K562 (cell line): Measurements from ENCODE around the gene PPIP5K2. TPM values are rescaled to one million over a fixed set of nuclear protein-coding genes. Genes with fewer than 3 reads are reported as not detected.

Source experiments
- ARNT ChIP-seq, 2 experiments: fragments of 450-650 bp; IDR thresholded peaks; 2 replicates each; pipeline ENCODE4 v1.6.1; 2016; ENCODE audit warnings: mild to moderate bottlenecking in 1 of 2
- BRD9 ChIP-seq: fragments of 450-650 bp; IDR thresholded peaks from 2 replicates; pipeline ENCODE4 v1.6.1; 2018; ENCODE audit warnings: low read depth; ENCODE audit not compliant: partially characterized antibody
- ETV6 ChIP-seq, 3 experiments: fragments of 150-350 bp in 1 of 3; sonication (generic) in 1 of 3; formaldehyde crosslinking in 1 of 3; IDR thresholded peaks; 2 replicates each; pipeline versions ENCODE4 v1.6.1 to v1.8.0; 2014 to 2022; ENCODE audit warnings: borderline replicate concordance in 2 of 3, low read depth in 2 of 3, antibody characterized with exemption in 1 of 3, low read length in 1 of 3, mild to moderate bottlenecking in 1 of 3, missing genetic modification reagents in 1 of 3
- KLF10 ChIP-seq: fragments of 250-450 bp; sonication (Bioruptor Pico); IDR thresholded peaks from 2 replicates; pipeline ENCODE4 v1.6.1; 2021; ENCODE audit warnings: matching md5 sums
- POLR3G ChIP-seq: IDR thresholded peaks from 2 replicates; pipeline ENCODE4 v1.6.1; 2011; ENCODE audit not compliant: insufficient read length, insufficient replicate concordance; ENCODE audit errors: extremely low read depth
- RFX5 ChIP-seq: IDR thresholded peaks from 2 replicates; pipeline ENCODE4 v1.6.1; 2011; ENCODE audit warnings: low read depth, mild to moderate bottlenecking, improper control_type of control experiment, low read length
- XRCC4 ChIP-seq: IDR thresholded peaks from one replicate; pipeline ENCODE4 v1.6.1; 2011; ENCODE audit not compliant: insufficient read depth, insufficient read length; ENCODE audit errors: extremely low read depth
- ZNF444 ChIP-seq: fragments of 250-450 bp; sonication (Bioruptor Pico); IDR thresholded peaks from 2 replicates; pipeline ENCODE4 v1.4.0; 2020; ENCODE audit warnings: mild to moderate bottlenecking, moderate library complexity
- ZNF586 ChIP-seq: fragments of 450-650 bp; formaldehyde crosslinking; conservative IDR thresholded peaks from 2 replicates; pipeline ENCODE4 v1.4.0; 2020; ENCODE audit warnings: mild to moderate bottlenecking, moderate library complexity
- ZNF780A ChIP-seq: fragments of 250-450 bp; sonication (Bioruptor Pico); IDR thresholded peaks from 2 replicates; pipeline ENCODE4 v1.5.0; 2021; ENCODE audit warnings: mild to moderate bottlenecking
- polyA plus RNA-seq, 8 experiments: library from polyadenylated mRNA; depleted of rRNA in 4 of 8; stranded (reverse) in 5 of 8; unstranded in 3 of 8; fragments of >200 nt; fragmentation: Nextera tagmentation in 2 of 8; fragmentation: Illumina TruSeq in 1 of 8; extraction: Ambion mirVana in 2 of 8; extraction: Trizol in 1 of 8; gene quantifications; 2 replicates each; pipeline versions ENCODE4 v1.2.1 to v1.2.3, GENCODE V29; 2011 to 2014; ENCODE audit warnings: inconsistent platforms in 1 of 8, missing spikeins in 1 of 8
- total RNA-seq, 7 experiments: library from RNA; depleted of rRNA in 6 of 7; stranded (reverse); fragments of >200 nt in 6 of 7; fragmentation: Illumina TruSeq in 2 of 7; extraction: Trizol in 2 of 7; gene quantifications; 2 replicates each; pipeline versions ENCODE4 v1.2.1 to v1.2.3, GENCODE V29; 2011 to 2021; ENCODE audit warnings: low replicate concordance in 1 of 7
- TF ChIP-seq, protein P1 (sequence below): fragments of 450-650 bp; IDR thresholded peaks from 2 replicates; pipeline ENCODE4 v1.7.1; 2018; ENCODE audit warnings: mild to moderate bottlenecking, low read depth; ENCODE audit not compliant: partially characterized antibody
- TF ChIP-seq, protein P2 (sequence below): fragments of 450-650 bp; formaldehyde crosslinking; IDR thresholded peaks from 2 replicates; pipeline ENCODE4 v1.4.0; 2020; ENCODE audit warnings: mild to moderate bottlenecking, moderate library complexity
- TF ChIP-seq, protein P3 (sequence below), 2 experiments: fragments of 450-650 bp; IDR thresholded peaks; 2 replicates each; pipeline ENCODE4 v1.6.1; 2016
- TF ChIP-seq, protein P4 (sequence below), 2 experiments: IDR thresholded peaks in 1 of 2; conservative IDR thresholded peaks in 1 of 2; 2 replicates each; pipeline ENCODE4 v1.6.1; 2016; ENCODE audit warnings: low read depth in 2 of 2, mild to moderate bottlenecking in 1 of 2, missing compliant biosample characterization in 1 of 2, missing genetic modification characterization in 1 of 2, moderate library complexity in 1 of 2

PPIP5K2 gene
- total and polyA plus RNA-seq, 9 of the 15 experiments (the other 6 are each of a cell fraction or from before 2014, with no cell fraction given): 39.4 to 150 (median 99.1) TPM

DNA sequence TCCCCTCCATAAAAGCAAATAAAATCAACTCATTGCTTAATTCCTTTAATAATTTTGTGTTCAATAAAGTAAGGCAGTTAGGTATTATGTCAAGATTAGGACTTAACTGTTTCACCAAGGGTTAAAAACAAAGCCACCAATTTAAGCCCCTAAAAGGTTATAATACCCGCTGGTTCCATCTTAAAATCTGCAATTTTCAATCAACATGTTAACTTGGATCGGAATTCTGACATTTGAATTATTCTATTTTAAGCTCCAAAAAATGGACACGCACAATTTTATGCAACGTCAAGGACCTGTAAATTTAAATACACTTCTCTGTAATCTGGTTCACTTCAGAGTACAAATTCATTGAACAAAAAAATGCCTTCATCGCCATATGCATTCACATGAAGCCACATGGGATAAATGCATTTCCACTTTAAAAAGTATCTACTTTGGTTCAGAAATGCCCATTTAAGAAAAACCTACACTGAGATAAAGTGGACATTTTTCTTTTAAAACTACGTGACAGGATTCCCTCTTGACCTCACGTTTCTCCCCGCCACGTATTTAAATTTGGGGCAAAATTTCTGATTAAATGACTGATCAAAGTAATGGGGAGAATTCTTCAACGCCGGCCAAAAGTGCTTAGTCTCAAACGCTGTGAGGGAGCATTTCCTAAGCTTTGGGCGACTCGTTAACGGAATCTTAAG, 884 bp upstream of the PPIP5K2 start (continued):
- TF ChIP-seq, protein P1, sequence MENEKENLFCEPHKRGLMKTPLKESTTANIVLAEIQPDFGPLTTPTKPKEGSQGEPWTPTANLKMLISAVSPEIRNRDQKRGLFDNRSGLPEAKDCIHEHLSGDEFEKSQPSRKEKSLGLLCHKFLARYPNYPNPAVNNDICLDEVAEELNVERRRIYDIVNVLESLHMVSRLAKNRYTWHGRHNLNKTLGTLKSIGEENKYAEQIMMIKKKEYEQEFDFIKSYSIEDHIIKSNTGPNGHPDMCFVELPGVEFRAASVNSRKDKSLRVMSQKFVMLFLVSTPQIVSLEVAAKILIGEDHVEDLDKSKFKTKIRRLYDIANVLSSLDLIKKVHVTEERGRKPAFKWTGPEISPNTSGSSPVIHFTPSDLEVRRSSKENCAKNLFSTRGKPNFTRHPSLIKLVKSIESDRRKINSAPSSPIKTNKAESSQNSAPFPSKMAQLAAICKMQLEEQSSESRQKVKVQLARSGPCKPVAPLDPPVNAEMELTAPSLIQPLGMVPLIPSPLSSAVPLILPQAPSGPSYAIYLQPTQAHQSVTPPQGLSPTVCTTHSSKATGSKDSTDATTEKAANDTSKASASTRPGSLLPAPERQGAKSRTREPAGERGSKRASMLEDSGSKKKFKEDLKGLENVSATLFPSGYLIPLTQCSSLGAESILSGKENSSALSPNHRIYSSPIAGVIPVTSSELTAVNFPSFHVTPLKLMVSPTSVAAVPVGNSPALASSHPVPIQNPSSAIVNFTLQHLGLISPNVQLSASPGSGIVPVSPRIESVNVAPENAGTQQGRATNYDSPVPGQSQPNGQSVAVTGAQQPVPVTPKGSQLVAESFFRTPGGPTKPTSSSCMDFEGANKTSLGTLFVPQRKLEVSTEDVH: no peak
- 0 out of 2 replicates have a peak, but pooled peaks have one; percentile 29 for TF ChIP-seq ZNF780A
- no peak for TF ChIP-seq ZNF444
- TF ChIP-seq, protein P2, sequence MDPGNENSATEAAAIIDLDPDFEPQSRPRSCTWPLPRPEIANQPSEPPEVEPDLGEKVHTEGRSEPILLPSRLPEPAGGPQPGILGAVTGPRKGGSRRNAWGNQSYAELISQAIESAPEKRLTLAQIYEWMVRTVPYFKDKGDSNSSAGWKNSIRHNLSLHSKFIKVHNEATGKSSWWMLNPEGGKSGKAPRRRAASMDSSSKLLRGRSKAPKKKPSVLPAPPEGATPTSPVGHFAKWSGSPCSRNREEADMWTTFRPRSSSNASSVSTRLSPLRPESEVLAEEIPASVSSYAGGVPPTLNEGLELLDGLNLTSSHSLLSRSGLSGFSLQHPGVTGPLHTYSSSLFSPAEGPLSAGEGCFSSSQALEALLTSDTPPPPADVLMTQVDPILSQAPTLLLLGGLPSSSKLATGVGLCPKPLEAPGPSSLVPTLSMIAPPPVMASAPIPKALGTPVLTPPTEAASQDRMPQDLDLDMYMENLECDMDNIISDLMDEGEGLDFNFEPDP (CRISPR knock-in tag): peak; percentile 58; the same call in 1 of the 2 replicates
- 0 out of 4 replicates have a peak, but pooled peaks of 1 of the 2 experiments have one; percentile 35 for TF ChIP-seq ARNT (IDR thresholded peaks at IDR 0.05)
- no peak for TF ChIP-seq POLR3G
- 0 out of 4 replicates have a peak, but pooled peaks of 1 of the 2 experiments have one; percentile 22 for TF ChIP-seq ETV6 (IDR thresholded peaks at IDR 0.05; ENCODE audit: borderline replicate concordance in 1 of 2, low read depth in 2 of 2, low read length in 1 of 2)
- no peak for TF ChIP-seq ETV6 (CRISPR knock-in tag; IDR thresholded peaks at IDR 0.05; ENCODE audit: borderline replicate concordance)
- TF ChIP-seq, protein P3, sequence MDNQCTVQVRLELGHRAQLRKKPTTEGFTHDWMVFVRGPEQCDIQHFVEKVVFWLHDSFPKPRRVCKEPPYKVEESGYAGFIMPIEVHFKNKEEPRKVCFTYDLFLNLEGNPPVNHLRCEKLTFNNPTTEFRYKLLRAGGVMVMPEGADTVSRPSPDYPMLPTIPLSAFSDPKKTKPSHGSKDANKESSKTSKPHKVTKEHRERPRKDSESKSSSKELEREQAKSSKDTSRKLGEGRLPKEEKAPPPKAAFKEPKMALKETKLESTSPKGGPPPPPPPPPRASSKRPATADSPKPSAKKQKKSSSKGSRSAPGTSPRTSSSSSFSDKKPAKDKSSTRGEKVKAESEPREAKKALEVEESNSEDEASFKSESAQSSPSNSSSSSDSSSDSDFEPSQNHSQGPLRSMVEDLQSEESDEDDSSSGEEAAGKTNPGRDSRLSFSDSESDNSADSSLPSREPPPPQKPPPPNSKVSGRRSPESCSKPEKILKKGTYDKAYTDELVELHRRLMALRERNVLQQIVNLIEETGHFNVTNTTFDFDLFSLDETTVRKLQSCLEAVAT (IDR thresholded peaks at IDR 0.05): peak in 1 of 2 experiments; percentile 53; a peak in 3 of 4 replicates
- TF ChIP-seq BRD9: peak; percentile 77
- TF ChIP-seq ZNF586: 0 out of 2 replicates have a peak, but pooled peaks have one; percentile 12
- TF ChIP-seq KLF10 (CRISPR knock-in tag): 0 out of 2 replicates have a peak, but pooled peaks have one; percentile 53
- TF ChIP-seq, protein P4, sequence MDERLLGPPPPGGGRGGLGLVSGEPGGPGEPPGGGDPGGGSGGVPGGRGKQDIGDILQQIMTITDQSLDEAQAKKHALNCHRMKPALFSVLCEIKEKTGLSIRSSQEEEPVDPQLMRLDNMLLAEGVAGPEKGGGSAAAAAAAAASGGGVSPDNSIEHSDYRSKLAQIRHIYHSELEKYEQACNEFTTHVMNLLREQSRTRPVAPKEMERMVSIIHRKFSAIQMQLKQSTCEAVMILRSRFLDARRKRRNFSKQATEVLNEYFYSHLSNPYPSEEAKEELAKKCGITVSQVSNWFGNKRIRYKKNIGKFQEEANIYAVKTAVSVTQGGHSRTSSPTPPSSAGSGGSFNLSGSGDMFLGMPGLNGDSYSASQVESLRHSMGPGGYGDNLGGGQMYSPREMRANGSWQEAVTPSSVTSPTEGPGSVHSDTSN (CRISPR knock-in tag; IDR thresholded peaks at IDR 0.05; ENCODE audit: low read depth): no peak
- TF ChIP-seq, protein P4 (tag; conservative IDR thresholded peaks at IDR 0.05; ENCODE audit: low read depth): 0 out of 2 replicates have a peak, but pooled peaks have one; percentile 2
- TF ChIP-seq XRCC4: no peak
- TF ChIP-seq RFX5: no peak
